ENCODE data around the gene IGF1. TPM values are rescaled to one million over a fixed set of nuclear protein-coding genes. Genes with fewer than 3 reads are reported as not detected.

The IGF1 gene
- total RNA-seq, 4 donors from 2014 or later = 15.4 to 79.4 (median 45.3) TPM

DNA sequence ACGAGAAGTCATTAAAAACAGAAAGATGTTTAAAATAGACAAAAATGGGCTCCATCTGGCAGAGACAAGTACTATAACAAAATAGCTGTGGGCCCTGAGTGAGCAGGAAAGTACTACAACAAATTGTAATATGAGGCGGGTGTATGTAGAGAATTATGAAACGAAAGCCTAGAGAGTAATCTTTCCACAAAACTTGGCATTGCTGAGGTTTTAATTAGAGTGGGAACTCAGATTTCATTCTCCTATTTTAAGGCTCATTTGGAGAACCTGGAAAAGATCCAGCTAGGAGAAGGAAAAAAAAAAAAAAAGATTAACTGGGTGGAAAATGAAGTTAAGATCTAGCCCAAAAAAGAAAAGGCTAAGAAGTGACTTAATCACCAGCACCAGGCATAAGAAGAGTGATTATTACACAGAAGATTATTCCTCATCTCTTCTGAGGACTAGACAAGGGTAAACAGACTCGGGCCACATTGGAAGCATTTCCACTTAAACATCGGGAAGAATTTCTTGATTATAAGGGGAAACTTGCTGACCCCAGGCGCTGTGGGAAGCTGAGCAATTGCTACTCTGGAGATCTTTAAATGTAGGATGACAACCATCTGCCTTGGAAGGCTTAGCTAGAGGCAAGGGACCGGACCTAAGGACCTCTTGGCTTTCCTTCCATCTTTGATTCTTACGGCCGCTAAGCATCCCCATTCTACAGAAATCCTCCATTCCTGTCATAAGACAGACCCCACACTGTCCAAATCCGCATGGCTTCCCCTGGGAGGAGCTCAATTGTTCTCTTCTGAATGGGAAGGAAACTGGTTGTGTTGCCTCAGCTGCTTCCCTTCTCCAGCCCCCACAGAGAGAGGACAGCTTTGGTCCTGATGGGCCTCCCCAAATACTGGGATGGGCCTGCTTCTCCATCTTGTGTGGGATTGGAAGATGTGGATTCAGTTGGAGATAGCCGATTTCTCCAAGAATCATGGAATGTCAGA lies 40.6 kb downstream of the IGF1 start:
- no peak for DNase-seq (ENCODE audit: extremely low spot score)
- H3K27me3 ChIP-seq = no peaks in the 10 kb centered on the region
- H3K4me1 ChIP-seq = no peaks in the 10 kb centered on the region
- no peak for TF ChIP-seq EP300 (IDR thresholded peaks at IDR 0.05)
- TF ChIP-seq, protein P1, sequence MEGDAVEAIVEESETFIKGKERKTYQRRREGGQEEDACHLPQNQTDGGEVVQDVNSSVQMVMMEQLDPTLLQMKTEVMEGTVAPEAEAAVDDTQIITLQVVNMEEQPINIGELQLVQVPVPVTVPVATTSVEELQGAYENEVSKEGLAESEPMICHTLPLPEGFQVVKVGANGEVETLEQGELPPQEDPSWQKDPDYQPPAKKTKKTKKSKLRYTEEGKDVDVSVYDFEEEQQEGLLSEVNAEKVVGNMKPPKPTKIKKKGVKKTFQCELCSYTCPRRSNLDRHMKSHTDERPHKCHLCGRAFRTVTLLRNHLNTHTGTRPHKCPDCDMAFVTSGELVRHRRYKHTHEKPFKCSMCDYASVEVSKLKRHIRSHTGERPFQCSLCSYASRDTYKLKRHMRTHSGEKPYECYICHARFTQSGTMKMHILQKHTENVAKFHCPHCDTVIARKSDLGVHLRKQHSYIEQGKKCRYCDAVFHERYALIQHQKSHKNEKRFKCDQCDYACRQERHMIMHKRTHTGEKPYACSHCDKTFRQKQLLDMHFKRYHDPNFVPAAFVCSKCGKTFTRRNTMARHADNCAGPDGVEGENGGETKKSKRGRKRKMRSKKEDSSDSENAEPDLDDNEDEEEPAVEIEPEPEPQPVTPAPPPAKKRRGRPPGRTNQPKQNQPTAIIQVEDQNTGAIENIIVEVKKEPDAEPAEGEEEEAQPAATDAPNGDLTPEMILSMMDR (IDR thresholded peaks at IDR 0.05) = no peak
- no peak for TF ChIP-seq POLR2A (IDR thresholded peaks at IDR 0.05; ENCODE audit: low read depth)
- TF ChIP-seq POLR2AphosphoS5 (IDR thresholded peaks at IDR 0.05) = no peak
- H3K9me3 ChIP-seq = no peaks in the 10 kb centered on the region
- H3K27ac ChIP-seq (replicated peaks in 1 of 4) = no peak overlapping the region
- 56% methylated on average over 10 of the region's 11 CpGs for WGBS
- no peaks in the 10 kb centered on the region for H3K36me3 ChIP-seq
- intact Hi-C loops (cut with DNase I) = no loop called here
- no peak overlapping the region for H3K4me3 ChIP-seq

DNA sequence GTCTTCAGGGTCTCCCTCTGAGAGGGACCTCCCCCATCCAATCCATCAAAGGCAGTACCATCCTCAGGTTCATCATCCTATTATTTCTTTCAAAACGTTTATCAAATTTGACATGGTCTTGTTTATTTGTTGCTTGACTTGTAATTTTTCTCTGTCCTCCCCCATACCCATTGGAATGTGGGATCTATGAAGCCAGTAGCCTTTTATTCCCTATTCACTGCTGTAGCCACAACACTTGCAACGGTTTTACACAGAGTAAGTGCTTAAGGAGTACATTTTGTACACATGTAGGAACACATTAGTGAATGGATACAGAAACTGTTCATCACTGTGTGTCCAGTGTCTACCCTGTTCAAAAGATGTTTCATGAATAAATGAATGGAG lies 41.5 kb downstream of the IGF1 start:
- DNase-seq (ENCODE audit: extremely low spot score) = no peak
- intact Hi-C loops (cut with DNase I) = no loop called here
- no peaks in the 10 kb centered on the region for H3K36me3 ChIP-seq
- H3K27me3 ChIP-seq = no peaks in the 10 kb centered on the region
- H3K9me3 ChIP-seq = no peaks in the 10 kb centered on the region
- no peak for TF ChIP-seq EP300 (IDR thresholded peaks at IDR 0.05)
- TF ChIP-seq POLR2A (IDR thresholded peaks at IDR 0.05; ENCODE audit: low read depth) = no peak
- TF ChIP-seq POLR2AphosphoS5 (IDR thresholded peaks at IDR 0.05) = no peak
- TF ChIP-seq, protein P1 (IDR thresholded peaks at IDR 0.05) = no peak
- H3K4me1 ChIP-seq = peaks cover 0 to under 1% (median 0%) of the 10 kb centered on the region in 4 donors
- no peak overlapping the region for H3K4me3 ChIP-seq
- 66% methylated on average over 2 of the region's 2 CpGs for WGBS
- H3K27ac ChIP-seq (replicated peaks in 1 of 4) = no peak overlapping the region

DNA sequence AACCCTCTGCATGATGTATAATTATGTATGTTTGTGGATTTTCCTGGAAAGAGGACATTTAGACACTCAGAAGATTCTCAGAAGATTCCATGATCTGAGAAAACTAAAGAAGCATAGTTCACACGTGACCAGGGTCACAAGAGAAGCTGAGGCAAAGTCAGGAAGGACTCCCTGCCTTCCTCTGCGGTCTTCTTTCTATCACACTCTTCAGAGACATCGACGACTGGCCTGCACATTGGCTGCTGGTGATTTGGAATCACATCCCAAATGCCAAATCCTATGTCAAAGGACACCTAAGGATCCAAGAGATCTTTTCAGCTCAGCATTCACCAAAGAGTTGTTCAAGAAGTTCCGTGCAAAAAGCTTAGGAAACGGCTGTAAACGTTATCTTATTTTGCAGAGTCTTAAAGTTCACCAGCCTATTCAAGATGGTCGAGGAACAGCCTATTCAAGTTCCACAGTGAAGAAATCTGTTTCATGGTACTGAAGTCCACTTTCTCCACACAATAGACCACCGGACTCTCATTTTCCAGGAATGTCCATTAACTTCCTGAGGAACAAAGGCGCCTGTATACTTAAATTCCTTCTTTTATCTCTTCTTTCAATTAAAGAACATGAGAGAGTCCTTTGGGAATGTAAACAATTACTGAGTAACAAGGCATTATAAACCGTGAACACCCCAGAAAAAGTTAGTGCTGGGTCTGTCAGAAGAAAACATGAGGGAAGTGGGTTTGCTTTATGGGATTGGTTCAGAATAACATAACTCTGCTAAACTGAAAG lies 42.1 kb downstream of the IGF1 start:
- no peak overlapping the region for H3K4me3 ChIP-seq
- peaks cover 0 to 6% (median 4%) of the 10 kb centered on the region in 4 donors for H3K4me1 ChIP-seq
- H3K9me3 ChIP-seq = no peaks in the 10 kb centered on the region
- WGBS = 82% methylated on average over 11 of the region's 11 CpGs
- DNase-seq (ENCODE audit: extremely low spot score) = no peak
- intact Hi-C loops (cut with DNase I) = no loop called here
- no peaks in the 10 kb centered on the region for H3K27me3 ChIP-seq
- no peak overlapping the region for H3K27ac ChIP-seq (replicated peaks in 1 of 4)
- no peaks in the 10 kb centered on the region for H3K36me3 ChIP-seq
- TF ChIP-seq, protein P1 (IDR thresholded peaks at IDR 0.05) = no peak
- TF ChIP-seq POLR2AphosphoS5 (IDR thresholded peaks at IDR 0.05) (no peak), POLR2A (IDR thresholded peaks at IDR 0.05; ENCODE audit: low read depth) (no peak), EP300 (IDR thresholded peaks at IDR 0.05) (no peak)

DNA sequence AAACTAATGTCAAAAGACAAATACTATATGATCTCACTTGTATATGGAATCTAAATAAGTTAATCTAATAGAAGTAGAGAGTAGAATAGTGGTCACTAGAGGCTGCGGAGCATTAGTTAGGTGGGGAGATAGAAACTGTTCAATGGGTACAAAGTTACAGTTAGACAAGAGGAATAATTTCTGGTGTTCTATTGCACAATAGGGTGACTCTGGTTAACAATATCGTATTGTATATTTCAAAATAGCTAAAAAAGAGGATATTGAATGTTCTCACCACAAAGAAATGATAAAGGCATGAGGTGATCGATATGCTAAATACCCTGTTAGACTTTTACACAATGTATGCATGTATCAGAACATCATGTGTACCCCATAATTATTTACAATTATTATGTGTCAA lies 42.9 kb downstream of the IGF1 start:
- no peaks in the 10 kb centered on the region for H3K27me3 ChIP-seq
- peaks cover 0 to 11% (median 7%) of the 10 kb centered on the region in 4 donors for H3K4me1 ChIP-seq
- no peak overlapping the region for H3K4me3 ChIP-seq
- intact Hi-C loops (cut with DNase I) = no loop called here
- no peaks in the 10 kb centered on the region for H3K9me3 ChIP-seq
- H3K36me3 ChIP-seq = no peaks in the 10 kb centered on the region
- no peak for DNase-seq (ENCODE audit: extremely low spot score)
- WGBS = 85% methylated on average over 3 of the region's 3 CpGs
- TF ChIP-seq POLR2AphosphoS5 (IDR thresholded peaks at IDR 0.05) (no peak), POLR2A (IDR thresholded peaks at IDR 0.05; ENCODE audit: low read depth) (no peak), EP300 (IDR thresholded peaks at IDR 0.05) (no peak)
- TF ChIP-seq, protein P1 (IDR thresholded peaks at IDR 0.05) = no peak
- no peak overlapping the region for H3K27ac ChIP-seq (replicated peaks in 1 of 4)
